Tibial artery (tissue), 4 donors: ENCODE measurements around the gene ANGEL1.

Experiments
- DNase-seq, 2 donors: peaks; one replicate each; pipeline ENCODE4 v3.0.0-alpha.2; 2019
- H3K27ac ChIP-seq, 2 donors: fragments of 200-600 bp; sonication (generic) in 1 of 2; 1 replicate in 1 of 2; 2 replicates in 1 of 2; pipeline ENCODE4 v1.5.1; 2018 to 2019; ENCODE audit warnings: mild to moderate bottlenecking in 1 of 2
- H3K27me3 ChIP-seq, 2 donors: fragments of 200-600 bp; sonication (generic) in 1 of 2; one replicate each; pipeline versions ENCODE4 v1.5.1 to v1.6.0; 2016 to 2019
- H3K36me3 ChIP-seq, 3 donors: fragments of 200-600 bp; sonication (generic) in 2 of 3; one replicate each; pipeline ENCODE4 v1.5.1; 2016 to 2019; ENCODE audit warnings: mild to moderate bottlenecking in 2 of 3
- H3K4me1 ChIP-seq, 4 donors: fragments of 200-600 bp; sonication (generic) in 2 of 4; 1 replicate in 3 of 4; 2 replicates in 1 of 4; pipeline ENCODE4 v1.5.1; 2016 to 2019
- H3K4me3 ChIP-seq, 2 donors: fragments of 200-600 bp; sonication (generic) in 1 of 2; 1 replicate in 1 of 2; 2 replicates in 1 of 2; pipeline ENCODE4 v1.5.1; 2018 to 2019; ENCODE audit warnings: mild to moderate bottlenecking in 2 of 2
- H3K9me3 ChIP-seq, 3 donors: fragments of 200-600 bp; sonication (generic) in 1 of 3; one replicate each; pipeline ENCODE4 v1.5.1; 2016 to 2019
- intact Hi-C: fragments of 100-400 bp; cut with DNase I; formaldehyde crosslinking; loops from one replicate; pipeline ENCODE4 v1.15.0; 2023; ENCODE audit warnings: low total_unique reads
- TF ChIP-seq, protein P1 (sequence below), 2 experiments: fragments of 200-600 bp in 1 of 2; fragments of 450-650 bp in 1 of 2; IDR thresholded peaks; one replicate each; pipeline ENCODE4 v1.5.1; 2017 to 2019; ENCODE audit warnings: antibody characterized with exemption in 2 of 2, mild to moderate bottlenecking in 1 of 2, moderate library complexity in 1 of 2

Gene ANGEL1, protein sequence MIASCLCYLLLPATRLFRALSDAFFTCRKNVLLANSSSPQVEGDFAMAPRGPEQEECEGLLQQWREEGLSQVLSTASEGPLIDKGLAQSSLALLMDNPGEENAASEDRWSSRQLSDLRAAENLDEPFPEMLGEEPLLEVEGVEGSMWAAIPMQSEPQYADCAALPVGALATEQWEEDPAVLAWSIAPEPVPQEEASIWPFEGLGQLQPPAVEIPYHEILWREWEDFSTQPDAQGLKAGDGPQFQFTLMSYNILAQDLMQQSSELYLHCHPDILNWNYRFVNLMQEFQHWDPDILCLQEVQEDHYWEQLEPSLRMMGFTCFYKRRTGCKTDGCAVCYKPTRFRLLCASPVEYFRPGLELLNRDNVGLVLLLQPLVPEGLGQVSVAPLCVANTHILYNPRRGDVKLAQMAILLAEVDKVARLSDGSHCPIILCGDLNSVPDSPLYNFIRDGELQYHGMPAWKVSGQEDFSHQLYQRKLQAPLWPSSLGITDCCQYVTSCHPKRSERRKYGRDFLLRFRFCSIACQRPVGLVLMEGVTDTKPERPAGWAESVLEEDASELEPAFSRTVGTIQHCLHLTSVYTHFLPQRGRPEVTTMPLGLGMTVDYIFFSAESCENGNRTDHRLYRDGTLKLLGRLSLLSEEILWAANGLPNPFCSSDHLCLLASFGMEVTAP

GRCh38 chr14:76812422-76813383 is at the start of gene ANGEL1:
Gene ANGEL1 (minus strand): TSS chr14:76812882. CDS start chr14:76812827, 55 bp downstream.
- intact Hi-C loops = no loop called here
- peak; percentile 93 to 97 for DNase-seq
- H3K27me3 ChIP-seq = peaks cover 0 to 3% of the 10 kb centered on the region in 2 donors

DNA sequence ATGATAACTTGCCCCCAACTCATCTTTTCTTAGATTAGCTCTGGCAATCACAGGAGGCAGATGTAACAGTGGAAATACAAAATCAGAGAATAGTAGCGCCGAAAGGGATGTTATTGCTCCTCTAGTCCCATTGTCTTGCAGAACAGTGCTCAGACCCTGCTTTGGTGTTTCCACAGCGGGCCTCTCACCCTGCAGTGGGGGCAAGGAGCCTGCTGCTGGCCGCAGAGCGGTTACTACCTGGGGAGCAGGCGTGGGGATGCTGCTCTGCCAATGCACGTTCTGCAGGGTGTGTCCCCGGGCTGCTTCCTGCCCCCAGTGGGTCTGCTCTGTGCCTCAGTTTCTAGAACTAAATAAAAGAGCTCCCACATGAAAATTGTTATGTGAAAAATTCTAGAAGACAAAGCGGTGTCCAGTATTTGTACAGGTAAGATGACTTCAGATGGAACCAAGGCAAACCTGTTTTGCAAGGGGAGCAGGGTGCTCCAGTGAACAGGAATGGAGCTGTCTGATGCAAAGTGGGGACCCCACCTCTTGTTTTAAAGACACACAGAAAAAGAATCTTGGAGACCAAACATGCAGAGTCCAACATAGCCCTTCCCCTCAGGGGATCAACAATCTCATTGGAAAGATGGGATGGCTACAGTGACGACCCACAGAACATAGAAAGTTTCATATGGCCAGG is 49.0 kb upstream of the ANGEL1 start:
- Histone ChIP-seq H3K27ac (no peak overlapping the region), H3K27me3 (peaks cover 0 to 16% of the 10 kb centered on the region in 2 donors), H3K36me3 (no peaks in the 10 kb centered on the region), H3K4me1 (no peaks in the 10 kb centered on the region), H3K9me3 (no peaks in the 10 kb centered on the region), H3K4me3 (no peak overlapping the region)
- DNase-seq = no peak
- intact Hi-C loops = no loop called here
- TF ChIP-seq, protein P1, sequence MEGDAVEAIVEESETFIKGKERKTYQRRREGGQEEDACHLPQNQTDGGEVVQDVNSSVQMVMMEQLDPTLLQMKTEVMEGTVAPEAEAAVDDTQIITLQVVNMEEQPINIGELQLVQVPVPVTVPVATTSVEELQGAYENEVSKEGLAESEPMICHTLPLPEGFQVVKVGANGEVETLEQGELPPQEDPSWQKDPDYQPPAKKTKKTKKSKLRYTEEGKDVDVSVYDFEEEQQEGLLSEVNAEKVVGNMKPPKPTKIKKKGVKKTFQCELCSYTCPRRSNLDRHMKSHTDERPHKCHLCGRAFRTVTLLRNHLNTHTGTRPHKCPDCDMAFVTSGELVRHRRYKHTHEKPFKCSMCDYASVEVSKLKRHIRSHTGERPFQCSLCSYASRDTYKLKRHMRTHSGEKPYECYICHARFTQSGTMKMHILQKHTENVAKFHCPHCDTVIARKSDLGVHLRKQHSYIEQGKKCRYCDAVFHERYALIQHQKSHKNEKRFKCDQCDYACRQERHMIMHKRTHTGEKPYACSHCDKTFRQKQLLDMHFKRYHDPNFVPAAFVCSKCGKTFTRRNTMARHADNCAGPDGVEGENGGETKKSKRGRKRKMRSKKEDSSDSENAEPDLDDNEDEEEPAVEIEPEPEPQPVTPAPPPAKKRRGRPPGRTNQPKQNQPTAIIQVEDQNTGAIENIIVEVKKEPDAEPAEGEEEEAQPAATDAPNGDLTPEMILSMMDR (IDR thresholded peaks at IDR 0.05) = no peak

More at GRCh38 chr14:76812422-76813383, at the start of gene ANGEL1:
- H3K27ac ChIP-seq = peak within 1 kb of the TSS; percentile 85 to 93
- no peaks in the 10 kb centered on the region for H3K9me3 ChIP-seq
- peaks cover 0 to 21% (median 9%) of the 10 kb centered on the region in 4 donors for H3K4me1 ChIP-seq
- peaks cover 3 to 17% (median 16%) of the 10 kb centered on the region in 3 donors for H3K36me3 ChIP-seq
- TF ChIP-seq, protein P1 (IDR thresholded peaks at IDR 0.05) = no peak
- peak within 1 kb of the TSS; percentile 92 to 98 for H3K4me3 ChIP-seq

- H3K9me3 ChIP-seq = no peaks in the 10 kb centered on the region
- peaks cover 0 to 12% of the 10 kb centered on the region in 2 donors for H3K27me3 ChIP-seq
- no peak overlapping the region for H3K27ac ChIP-seq
- TF ChIP-seq, protein P1 (IDR thresholded peaks at IDR 0.05) = no peak
- no peaks in the 10 kb centered on the region for H3K36me3 ChIP-seq
- intact Hi-C loops = no loop called here
- no peak for DNase-seq
- H3K4me1 ChIP-seq = no peaks in the 10 kb centered on the region
- H3K4me3 ChIP-seq = no peak overlapping the region
Observed at GRCh38 chr14:76856769-76857168, 44.1 kb upstream of the ANGEL1 start.

DNA sequence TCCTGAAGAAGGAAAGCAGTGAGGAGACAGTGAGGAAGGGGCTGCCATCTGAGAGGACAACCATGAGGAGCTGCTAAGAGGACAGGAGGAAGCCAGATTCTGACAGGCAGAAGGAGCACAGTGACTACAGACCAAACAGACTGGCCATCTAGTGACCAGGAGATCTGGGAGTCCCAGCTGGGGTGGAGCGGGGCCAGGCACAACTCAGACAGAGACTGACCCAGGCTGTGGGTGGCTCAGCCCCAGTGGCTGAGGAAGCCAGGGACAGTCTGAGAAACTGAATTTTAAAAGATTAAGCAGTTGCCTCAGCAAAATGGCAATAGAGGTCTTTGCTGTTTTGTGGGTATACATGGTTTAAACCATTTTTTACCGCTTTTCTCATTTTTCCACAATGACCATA is 42.4 kb upstream of the ANGEL1 start:
- Histone ChIP-seq H3K36me3 (no peaks in the 10 kb centered on the region), H3K4me3 (no peak overlapping the region), H3K9me3 (no peaks in the 10 kb centered on the region), H3K4me1 (no peaks in the 10 kb centered on the region), H3K27me3 (peaks cover 0 to 6% of the 10 kb centered on the region in 2 donors), H3K27ac (no peak overlapping the region)
- DNase-seq = no peak
- intact Hi-C loops = no loop called here
- TF ChIP-seq, protein P1 (IDR thresholded peaks at IDR 0.05) = no peak

GRCh38 chr14:76848879-76849278 is 36.2 kb upstream of the ANGEL1 start:
- H3K9me3 ChIP-seq = no peaks in the 10 kb centered on the region
- DNase-seq = no peak
- TF ChIP-seq, protein P1 (IDR thresholded peaks at IDR 0.05) = no peak
- H3K4me3 ChIP-seq = no peak overlapping the region
- H3K27ac ChIP-seq = no peak overlapping the region
- H3K27me3 ChIP-seq = peaks cover 0 to 23% of the 10 kb centered on the region in 2 donors
- H3K36me3 ChIP-seq = no peaks in the 10 kb centered on the region
- intact Hi-C loops = no loop called here
- H3K4me1 ChIP-seq = no peaks in the 10 kb centered on the region
